GM12878 (cell line): ENCODE measurements around the gene RABL6. TPM values are rescaled to one million over a fixed set of nuclear protein-coding genes. Genes with fewer than 3 reads are reported as not detected.
A peak's percentile ranks its signal among the peaks of the same experiment; 100 is the strongest.
"Not testable (repeated sequence)": the region's sequence is repeated elsewhere in the genome, so short reads cannot be mapped to it uniquely, and the experiment has no call there.

Source experiments
- ATAC-seq: fragments of 200-7000 bp; cut with Tn5 transposase; 3 replicates; pipeline ENCODE4 v1.9.1; 2020; ENCODE audit warnings: mild to moderate bottlenecking, moderate library complexity
- BruUV-seq: library from RNA; stranded (reverse); fragments of 400-500 nt; replicated peaks from 2 replicates; lab custom pipeline; 2021; lab: Mats Ljungman, UMichigan
- CTCF ChIA-PET: fragments of 300-600 bp; sonication (Branson Sonifier 250); formaldehyde crosslinking; extraction: SDS; loops from one replicate; lab custom pipeline; 2021; ENCODE audit warnings: inconsistent platforms; lab: Yijun Ruan, JAX
- POLR2A ChIA-PET: fragments of 350-600 bp; formaldehyde crosslinking; extraction: SDS; loops from one replicate; lab custom pipeline; 2021; ENCODE audit warnings: inconsistent platforms; lab: Charles Lee
- RAD21 ChIA-PET: fragments of 300-600 bp; sonication (Branson Sonifier 250); formaldehyde crosslinking; loops from one replicate; lab custom pipeline; 2023; ENCODE audit warnings: antibody characterized with exemption; ENCODE audit not compliant: unreplicated experiment; lab: Charles Lee
- SMC1A ChIA-PET: fragments of 300-600 bp; sonication (Branson Sonifier 250); formaldehyde crosslinking; loops from one replicate; lab custom pipeline; 2023; ENCODE audit not compliant: unreplicated experiment, uncharacterized antibody; lab: Charles Lee
- DNase-seq: peaks from one replicate; pipeline ENCODE4 v3.0.0-alpha.2; 2011; ENCODE audit warnings: low read depth, low spot score
- FAIRE-seq: peaks from 3 replicates; lab custom pipeline; 2011; peaks lifted over from hg19 to GRCh38; lab: Jason Lieb, UNC
- H2AFZ ChIP-seq: 2 replicates; pipeline ENCODE4 v1.6.0; 2011; ENCODE audit warnings: low read depth, low read length, control low read depth; ENCODE audit not compliant: control insufficient read depth
- H3K27ac ChIP-seq: 2 replicates; pipeline ENCODE4 v1.5.1; 2011; ENCODE audit warnings: control low read depth; ENCODE audit not compliant: control insufficient read depth, insufficient read depth
- H3K27me3 ChIP-seq, 2 experiments: replicated peaks in 1 of 2; 2 replicates each; pipeline versions ENCODE4 v1.6.0 to v1.6.1; 2011; ENCODE audit warnings: low read length in 1 of 2; ENCODE audit not compliant: control insufficient read depth in 2 of 2, insufficient read depth in 2 of 2
- H3K36me3 ChIP-seq, 2 experiments: 2 replicates each; pipeline ENCODE4 v1.5.1; 2011; ENCODE audit warnings: low read length in 1 of 2; ENCODE audit not compliant: control insufficient read depth in 2 of 2, insufficient read depth in 2 of 2
- H3K4me1 ChIP-seq: 2 replicates; pipeline ENCODE4 v1.6.1; 2011; ENCODE audit warnings: mild to moderate bottlenecking, low read length, moderate library complexity, mixed read lengths; ENCODE audit not compliant: control insufficient read depth, insufficient read depth
- H3K4me2 ChIP-seq: 2 replicates; pipeline ENCODE4 v1.6.0; 2011; ENCODE audit warnings: control low read depth; ENCODE audit not compliant: control insufficient read depth, insufficient read depth
- H3K4me3 ChIP-seq: fragments of 200-600 bp; sonication (generic); 2 replicates; pipeline ENCODE4 v1.5.1; 2016
- H3K79me2 ChIP-seq: 2 replicates; pipeline ENCODE4 v1.6.0; 2011; ENCODE audit warnings: low read length; ENCODE audit not compliant: control insufficient read depth, insufficient read depth
- H3K9ac ChIP-seq: 2 replicates; pipeline ENCODE4 v1.8.0; 2011; ENCODE audit warnings: low read length, control low read depth, mixed read lengths; ENCODE audit not compliant: control insufficient read depth, insufficient read depth
- H3K9me3 ChIP-seq: replicated peaks from 3 replicates; pipeline ENCODE4 v1.5.1; 2011; ENCODE audit warnings: mild to moderate bottlenecking, low read length; ENCODE audit not compliant: control insufficient read depth, insufficient read depth
- H4K20me1 ChIP-seq: 2 replicates; pipeline ENCODE4 v1.6.0; 2011; ENCODE audit not compliant: control insufficient read depth, insufficient read depth
- BACH1 ChIP-seq: fragments of 450-650 bp; IDR thresholded peaks from 2 replicates; pipeline ENCODE4 v1.6.1; 2017; ENCODE audit warnings: mild to moderate bottlenecking, borderline replicate concordance
- BCL3 ChIP-seq: IDR thresholded peaks from 2 replicates; pipeline ENCODE4 v1.6.1; 2011; ENCODE audit warnings: borderline replicate concordance, low read depth, mild to moderate bottlenecking, moderate library complexity, low read length; ENCODE audit not compliant: insufficient read depth, poor library complexity, severe bottlenecking
- CREB1 ChIP-seq: IDR thresholded peaks from 2 replicates; pipeline ENCODE4 v1.6.1; 2012; ENCODE audit warnings: low read depth, mild to moderate bottlenecking, inconsistent platforms
- CTCF ChIP-seq, 3 experiments: IDR thresholded peaks in 2 of 3; conservative IDR thresholded peaks in 1 of 3; 2 replicates each; pipeline ENCODE4 v1.5.1; 2011; ENCODE audit warnings: low read depth in 3 of 3, low read length in 3 of 3, mild to moderate bottlenecking in 3 of 3, control low read depth in 2 of 3, moderate library complexity in 2 of 3, inconsistent platforms in 1 of 3, mixed read lengths in 1 of 3; ENCODE audit not compliant: control insufficient read depth in 2 of 3, insufficient read depth in 1 of 3; ENCODE audit errors: extremely low read depth in 1 of 3
- E2F4 ChIP-seq: IDR thresholded peaks from 2 replicates; pipeline ENCODE4 v1.6.1; 2012; ENCODE audit warnings: low read depth, low read length, improper control_type of control experiment
- GATAD2B ChIP-seq: fragments of 450-650 bp; conservative IDR thresholded peaks from 2 replicates; pipeline ENCODE4 v1.6.1; 2017; ENCODE audit warnings: low read depth, mild to moderate bottlenecking, moderate library complexity
- KLF5 ChIP-seq: fragments of 450-650 bp; IDR thresholded peaks from 2 replicates; pipeline ENCODE4 v1.6.1; 2014; ENCODE audit warnings: mild to moderate bottlenecking; ENCODE audit not compliant: partially characterized antibody
- PKNOX1 ChIP-seq: fragments of 450-650 bp; IDR thresholded peaks from 2 replicates; pipeline ENCODE4 v1.6.1; 2016; ENCODE audit warnings: mild to moderate bottlenecking
- POLR2A ChIP-seq: IDR thresholded peaks from 2 replicates; pipeline ENCODE4 v1.6.1; 2011; ENCODE audit warnings: low read depth, mild to moderate bottlenecking, low read length
- ZNF592 ChIP-seq: fragments of 450-650 bp; IDR thresholded peaks from 2 replicates; pipeline ENCODE4 v1.6.1; 2017; ENCODE audit warnings: mild to moderate bottlenecking, moderate library complexity
- WGBS: methylation state at CpG from one replicate; pipeline ENCODE4 v1.1.6; 2016; ENCODE audit warnings: low lambda C conversion rate; ENCODE audit not compliant: insufficient replicate concordance, insufficient coverage; ENCODE audit errors: missing lambda C conversion rate; 5-methylcytosine and 5-hydroxymethylcytosine counted together
- in situ Hi-C: fragments of 300-500 bp; cut with MboI; formaldehyde crosslinking; loops from 9 replicates; pipeline ENCODE4 v1.14.3; 2018; ENCODE audit warnings: mixed read lengths
- intact Hi-C: fragments of 100-400 bp; cut with micrococcal nuclease; formaldehyde crosslinking; loops from one replicate; pipeline ENCODE4 v1.14.2; 2022; ENCODE audit not compliant: unreplicated experiment
- polyA plus RNA-seq, 11 experiments: library from polyadenylated mRNA; depleted of rRNA in 4 of 11; unstranded in 6 of 11; stranded (reverse) in 5 of 11; fragments of >200 nt; fragmentation: Nextera tagmentation in 4 of 11; fragmentation: Illumina TruSeq in 1 of 11; extraction: Ambion mirVana in 4 of 11; extraction: Trizol in 1 of 11; gene quantifications; 1 replicate in 1 of 11; 2 replicates in 10 of 11; pipeline versions ENCODE4 v1.2.1 to v1.2.3, GENCODE V29; 2011 to 2016; ENCODE audit warnings: inconsistent platforms in 2 of 11, missing spikeins in 2 of 11, low read depth in 1 of 11
- total RNA-seq, 4 experiments: library from RNA; depleted of rRNA in 3 of 4; stranded (reverse); fragments of >200 nt in 3 of 4; fragmentation: Illumina TruSeq in 1 of 4; extraction: Trizol in 1 of 4; gene quantifications; 2 replicates each; pipeline versions ENCODE4 v1.2.1 to v1.2.3, GENCODE V29; 2013 to 2021

The RABL6 gene
- total and polyA plus RNA-seq, 10 of the 15 experiments (the other 5 are each of a cell fraction or from before 2014, with no cell fraction given), result 1.4 to 134 (median 42.7) TPM

- TF ChIP-seq CTCF (IDR thresholded peaks at IDR 0.05 in 2 of 3, conservative IDR thresholded peaks at IDR 0.05 in 1 of 3; ENCODE audit: control insufficient read depth in 2 of 3, extremely low read depth in 1 of 3, insufficient read depth in 1 of 3, low read depth in 3 of 3, low read length in 3 of 3) (peak; percentile 87 to 97 (median 90)), ZNF592 (0 out of 2 replicates have a peak, but pooled peaks have one; percentile 80), GATAD2B (peak; percentile 44; the same call in 1 of the 2 replicates), KLF5 (peak; percentile 38), BACH1 (peak; percentile 33; the same call in 1 of the 2 replicates), BCL3 (peak; percentile 62), PKNOX1 (0 out of 2 replicates have a peak, but pooled peaks have one; percentile 8), CREB1 (peak; percentile 44), E2F4 (peak; percentile 34; the same call in 1 of the 2 replicates), POLR2A (peak; percentile 54)
These were observed 34.7 kb downstream of the RABL6 start, which contains the start of gene AJM1 (continued) for GRCh38 chr9:136842380-136842948.

- BruUV-seq, H3K27me3 ChIP-seq, H3K27ac ChIP-seq, H3K4me3 ChIP-seq, intact Hi-C loops, in situ Hi-C loops, H3K9me3 ChIP-seq, H3K36me3 ChIP-seq, H3K4me1 ChIP-seq, H3K79me2 ChIP-seq, H2AFZ ChIP-seq, H4K20me1 ChIP-seq, FAIRE-seq, H3K9ac ChIP-seq, DNase-seq: not testable (repeated sequence)
- ChIA-PET RAD21 (interaction anchor here (0.8 to 4.1 kb wide), 6 partner anchors 38 to 192 kb away, joined by 3 to 16 read pairs (median 4); no protein-coding TSS in a partner anchor), POLR2A (interaction anchor here (0.8 to 1.4 kb wide), 3 partner anchors 17 to 59 kb away, joined by 3 to 5 read pairs (median 4); partner anchors contain the start of gene TRAF2), SMC1A (interaction anchor here (1.4 to 2.4 kb wide), 4 partner anchors 34 to 59 kb away, joined by 3 to 6 read pairs (median 4); no protein-coding TSS in a partner anchor), CTCF (interaction anchor here (0.6 to 4.5 kb wide), 27 partner anchors 10 to 380 kb away, joined by 3 to 46 read pairs (median 5); partner anchors contain the start of genes FBXW5 and TRAF2)
- WGBS, result 6% methylated on average over 18 of the region's 21 CpGs
- H3K4me2 ChIP-seq, result peak overlapping the region; percentile 64
- peak; percentile 9 for ATAC-seq
These were observed 35.5 kb downstream of the RABL6 start for GRCh38 chr9:136843159-136843800.
